ENCODE data around the gene FANCD2. TPM values are rescaled to one million over a fixed set of nuclear protein-coding genes. Genes with fewer than 3 reads are reported as not detected.

FANCD2 gene
- total RNA-seq, 1 experiment from 2014 or later, result 74.9 TPM

DNA sequence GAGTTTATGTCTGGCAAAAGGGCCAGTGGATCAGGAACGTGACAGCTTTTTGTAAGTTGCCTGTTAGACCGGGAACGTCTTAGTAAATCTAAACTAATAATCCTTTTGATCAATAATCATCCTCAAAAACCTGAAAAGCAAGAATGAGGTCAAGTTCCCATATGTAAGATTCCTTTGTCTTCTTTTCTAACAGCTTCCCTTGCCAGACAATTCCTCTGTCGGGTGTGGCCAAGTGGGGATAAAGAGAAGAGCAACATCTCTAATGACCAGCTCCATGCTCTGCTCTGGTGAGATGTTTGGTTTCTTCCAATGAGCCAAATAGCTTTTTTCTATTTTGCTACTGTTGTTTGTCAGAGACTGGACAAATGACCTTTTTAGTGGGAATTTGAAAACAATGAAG, 62.0 kb downstream of the FANCD2 start:
- H3K4me1 Mint-ChIP-seq, result no peaks in the 10 kb centered on the region
- no peak overlapping the region for H4K5ac ChIP-seq (ENCODE audit: insufficient read length, low read depth, low read length)
- no peak overlapping the region for H3K14ac ChIP-seq (ENCODE audit: insufficient read depth, low read length)
- no peaks in the 10 kb centered on the region for H3K27me3 ChIP-seq (ENCODE audit: insufficient read depth, low read length)
- H3K23ac ChIP-seq (ENCODE audit: insufficient read length, low read depth, low read length), result no peak overlapping the region
- no peak overlapping the region for H2BK120ac ChIP-seq (ENCODE audit: low read depth, low read length, poor library complexity, severe bottlenecking)
- no peak overlapping the region for H2BK20ac ChIP-seq (ENCODE audit: low read depth, low read length, poor library complexity, severe bottlenecking)
- H3K4me3 Mint-ChIP-seq, result no peak overlapping the region
- no peak overlapping the region for H2BK5ac ChIP-seq (ENCODE audit: insufficient read length, low read length)
- no peak overlapping the region for H3K27ac Mint-ChIP-seq
- H2BK15ac ChIP-seq (ENCODE audit: low read depth, low read length), result no peak overlapping the region
- no peak overlapping the region for H3K18ac ChIP-seq (ENCODE audit: insufficient read length, low read depth, low read length)
- no peaks in the 10 kb centered on the region for H3K27me3 Mint-ChIP-seq (ENCODE audit: low read depth)
- H4K20me1 ChIP-seq (ENCODE audit: control insufficient read depth, insufficient read depth, insufficient read length), result no peaks in the 10 kb centered on the region
- H4K8ac ChIP-seq (replicated peaks; ENCODE audit: insufficient read length, low read depth, low read length), result no peak overlapping the region
- no peak overlapping the region for H2AFZ ChIP-seq (ENCODE audit: low read length)
- no peak overlapping the region for H3K56ac ChIP-seq (ENCODE audit: insufficient read length, low read depth, low read length)
- H3K4me2 ChIP-seq (ENCODE audit: insufficient read depth, insufficient read length, low read length), result no peak overlapping the region
- H3K79me1 ChIP-seq (ENCODE audit: insufficient read depth, low read depth, low read length, poor library complexity, severe bottlenecking), result no peaks in the 10 kb centered on the region
- no peaks in the 10 kb centered on the region for H3K9me3 ChIP-seq (ENCODE audit: control insufficient read depth, low read depth, low read length)
- TF ChIP-seq CTCF (conservative IDR thresholded peaks at IDR 0.05), result no peak
- no peak overlapping the region for H3K27ac ChIP-seq (ENCODE audit: insufficient read length, low read depth, low read length)
- H3K36me3 Mint-ChIP-seq (ENCODE audit: insufficient read depth in 1 of 3, low read depth in 3 of 3), result peaks cover 21 to 73% (median 72%) of the 10 kb centered on the region in 3 experiments; a peak in 6 of 7 replicates
- no peak overlapping the region for H4K91ac ChIP-seq (ENCODE audit: insufficient read length, low read depth, low read length)
- H3K79me2 ChIP-seq (ENCODE audit: insufficient read depth, low read length), result no peaks in the 10 kb centered on the region
- no peak overlapping the region for H3K9ac ChIP-seq (ENCODE audit: extremely low read depth, insufficient read length, low read length)
- no peak overlapping the region for H2BK12ac ChIP-seq (ENCODE audit: insufficient read length, low read depth, low read length)
- H3K4me1 ChIP-seq (ENCODE audit: insufficient read depth, low read length), result no peaks in the 10 kb centered on the region
- no peak overlapping the region for H2AK5ac ChIP-seq (ENCODE audit: insufficient read length, low read length)
- H3T11ph ChIP-seq (ENCODE audit: low read length), result no peak overlapping the region
- H3K23me2 ChIP-seq (ENCODE audit: insufficient read length, low read depth, low read length, poor library complexity, severe bottlenecking), result no peaks in the 10 kb centered on the region
- H3K4ac ChIP-seq (ENCODE audit: low read depth, low read length), result no peak overlapping the region
- no CpG with 5 or more reads among the region's 4 CpGs for WGBS (ENCODE audit: extremely low coverage, insufficient read length, low lambda C conversion rate)
- no peaks in the 10 kb centered on the region for H3K9me3 Mint-ChIP-seq
- no peak for DNase-seq

All from H9 (cell line).